Measurements from ENCODE around the gene VASP. TPM values are rescaled to one million over a fixed set of nuclear protein-coding genes. Genes with fewer than 3 reads are reported as not detected.

Gene VASP
- total RNA-seq, 1 experiment from 2014 or later, result 130 TPM

GRCh38 chr19:45478454-45479238 is 28.6 kb upstream of the VASP start:
- peak; percentile 87 for DNase-seq
- peak overlapping the region; percentile 66 for H3K4me3 ChIP-seq (ENCODE audit: insufficient read depth, low read depth, low read length)
- H3K27me3 ChIP-seq (ENCODE audit: control insufficient read depth, insufficient read depth, low read length), result no peaks in the 10 kb centered on the region
- no peaks in the 10 kb centered on the region for H3K36me3 ChIP-seq (replicated peaks; ENCODE audit: control insufficient read depth, insufficient read depth, low read length)

GRCh38 chr19:45483033-45483432 is 24.2 kb upstream of the VASP start:
- Histone ChIP-seq H3K27me3 (ENCODE audit: control insufficient read depth, insufficient read depth, low read length) (no peaks in the 10 kb centered on the region), H3K4me3 (ENCODE audit: insufficient read depth, low read depth, low read length) (no peak overlapping the region), H3K36me3 (replicated peaks; ENCODE audit: control insufficient read depth, insufficient read depth, low read length) (no peaks in the 10 kb centered on the region)
- DNase-seq, result no peak

GRCh38 chr19:45484273-45484945 is 22.9 kb upstream of the VASP start:
- peaks cover 1% of the 10 kb centered on the region; the same call in 1 of the 2 replicates for H3K36me3 ChIP-seq (replicated peaks; ENCODE audit: control insufficient read depth, insufficient read depth, low read length)
- no peak overlapping the region for H3K4me3 ChIP-seq (ENCODE audit: insufficient read depth, low read depth, low read length)
- no peak for DNase-seq
- H3K27me3 ChIP-seq (ENCODE audit: control insufficient read depth, insufficient read depth, low read length), result no peaks in the 10 kb centered on the region

GRCh38 chr19:45485305-45486077 is 21.8 kb upstream of the VASP start:
- Histone ChIP-seq H3K27me3 (ENCODE audit: control insufficient read depth, insufficient read depth, low read length) (no peaks in the 10 kb centered on the region), H3K36me3 (replicated peaks; ENCODE audit: control insufficient read depth, insufficient read depth, low read length) (peaks cover 1% of the 10 kb centered on the region; the same call in 1 of the 2 replicates), H3K4me3 (ENCODE audit: insufficient read depth, low read depth, low read length) (peak overlapping the region; percentile 61)
- DNase-seq, result peak; percentile 95

- DNase-seq, result no peak
- Histone ChIP-seq H3K4me3 (ENCODE audit: insufficient read depth, low read depth, low read length) (no peak overlapping the region), H3K36me3 (replicated peaks; ENCODE audit: control insufficient read depth, insufficient read depth, low read length) (peaks cover 1% of the 10 kb centered on the region; the same call in 1 of the 2 replicates), H3K27me3 (ENCODE audit: control insufficient read depth, insufficient read depth, low read length) (no peaks in the 10 kb centered on the region)
Observed at GRCh38 chr19:45488708-45489107, 18.6 kb upstream of the VASP start.

- Histone ChIP-seq H3K36me3 (replicated peaks; ENCODE audit: control insufficient read depth, insufficient read depth, low read length) (peaks cover 1% of the 10 kb centered on the region), H3K27me3 (ENCODE audit: control insufficient read depth, insufficient read depth, low read length) (no peaks in the 10 kb centered on the region)
- DNase-seq, result no peak
Observed at GRCh38 chr19:45489216-45489855, 17.9 kb upstream of the VASP start.

GRCh38 chr19:45492137-45492626 is 15.1 kb upstream of the VASP start:
- DNase-seq, result no peak
- H3K4me3 ChIP-seq (ENCODE audit: insufficient read depth, low read depth, low read length), result peak overlapping the region; percentile 16
- H3K27me3 ChIP-seq (ENCODE audit: control insufficient read depth, insufficient read depth, low read length), result peaks cover 5% of the 10 kb centered on the region; the same call in 1 of the 2 replicates
- H3K36me3 ChIP-seq (replicated peaks; ENCODE audit: control insufficient read depth, insufficient read depth, low read length), result peaks cover 1% of the 10 kb centered on the region

More at GRCh38 chr19:45489216-45489855, 17.9 kb upstream of the VASP start:
- H3K4me3 ChIP-seq (ENCODE audit: insufficient read depth, low read depth, low read length), result no peak overlapping the region

- Histone ChIP-seq H3K36me3 (replicated peaks; ENCODE audit: control insufficient read depth, insufficient read depth, low read length) (peaks cover 1% of the 10 kb centered on the region), H3K4me3 (ENCODE audit: insufficient read depth, low read depth, low read length) (peak overlapping the region; percentile 53), H3K27me3 (ENCODE audit: control insufficient read depth, insufficient read depth, low read length) (peaks cover 10% of the 10 kb centered on the region; the same call in 1 of the 2 replicates)
- DNase-seq, result peak; percentile 97
Observed at GRCh38 chr19:45492627-45493470, 14.4 kb upstream of the VASP start.

GRCh38 chr19:45494261-45494916 is 12.9 kb upstream of the VASP start:
- Histone ChIP-seq H3K36me3 (replicated peaks; ENCODE audit: control insufficient read depth, insufficient read depth, low read length) (no peaks in the 10 kb centered on the region; the same call in none of the 2 replicates), H3K4me3 (ENCODE audit: insufficient read depth, low read depth, low read length) (no peak overlapping the region), H3K27me3 (ENCODE audit: control insufficient read depth, insufficient read depth, low read length) (peaks cover 24% of the 10 kb centered on the region)
- no peak for DNase-seq

- DNase-seq, result no peak
- H3K4me3 ChIP-seq (ENCODE audit: insufficient read depth, low read depth, low read length), result no peak overlapping the region
Observed at GRCh38 chr19:45495178-45495577, 12.1 kb upstream of the VASP start.

GRCh38 chr19:45496349-45496953 is 10.8 kb upstream of the VASP start:
- H3K27me3 ChIP-seq (ENCODE audit: control insufficient read depth, insufficient read depth, low read length), result peaks cover 28% of the 10 kb centered on the region

More at GRCh38 chr19:45495178-45495577, 12.1 kb upstream of the VASP start:
- Histone ChIP-seq H3K36me3 (replicated peaks; ENCODE audit: control insufficient read depth, insufficient read depth, low read length) (no peaks in the 10 kb centered on the region; the same call in none of the 2 replicates), H3K27me3 (ENCODE audit: control insufficient read depth, insufficient read depth, low read length) (peaks cover 28% of the 10 kb centered on the region)

GRCh38 chr19:45497791-45498190 is 9.5 kb upstream of the VASP start:
- peak; percentile 63 for DNase-seq
- peaks cover 28% of the 10 kb centered on the region for H3K27me3 ChIP-seq (ENCODE audit: control insufficient read depth, insufficient read depth, low read length)
- H3K4me3 ChIP-seq (ENCODE audit: insufficient read depth, low read depth, low read length), result no peak overlapping the region; the same call in 1 of the 2 replicates
- no peaks in the 10 kb centered on the region; the same call in none of the 2 replicates for H3K36me3 ChIP-seq (replicated peaks; ENCODE audit: control insufficient read depth, insufficient read depth, low read length)

More at GRCh38 chr19:45496349-45496953, 10.8 kb upstream of the VASP start:
- DNase-seq, result peak; percentile 95
- Histone ChIP-seq H3K4me3 (ENCODE audit: insufficient read depth, low read depth, low read length) (peak overlapping the region; percentile 78), H3K36me3 (replicated peaks; ENCODE audit: control insufficient read depth, insufficient read depth, low read length) (no peaks in the 10 kb centered on the region; the same call in none of the 2 replicates)

Data from H7 (cell line).